GM21390 (cell line): Measurements from ENCODE around the gene P3H2.

Experiments
- ATAC-seq: cut with Tn5 transposase; IDR thresholded peaks from one replicate; pipeline ENCODE4 v1.9.1; 2021; ENCODE audit not compliant: unreplicated experiment

The P3H2 gene

DNA sequence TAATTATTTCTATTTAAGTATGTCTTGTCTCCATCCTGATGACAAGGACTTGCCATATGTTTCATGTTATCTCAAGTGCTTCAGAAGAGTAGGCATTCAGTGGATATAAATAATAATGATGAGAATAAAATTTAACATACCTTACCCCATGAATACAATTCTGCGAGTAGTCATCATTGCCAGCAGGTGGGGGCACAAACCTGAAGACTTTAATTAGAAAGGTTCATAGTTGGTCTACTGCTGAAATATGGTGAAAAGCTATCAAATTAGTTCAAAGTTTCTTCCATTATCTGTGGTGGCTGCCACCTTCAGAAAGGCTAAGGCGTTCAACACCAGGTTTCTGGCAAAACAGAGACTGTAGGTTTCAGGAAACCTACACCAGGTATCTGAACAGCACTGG, 100.9 kb downstream of the P3H2 start:
- no peak for ATAC-seq

DNA sequence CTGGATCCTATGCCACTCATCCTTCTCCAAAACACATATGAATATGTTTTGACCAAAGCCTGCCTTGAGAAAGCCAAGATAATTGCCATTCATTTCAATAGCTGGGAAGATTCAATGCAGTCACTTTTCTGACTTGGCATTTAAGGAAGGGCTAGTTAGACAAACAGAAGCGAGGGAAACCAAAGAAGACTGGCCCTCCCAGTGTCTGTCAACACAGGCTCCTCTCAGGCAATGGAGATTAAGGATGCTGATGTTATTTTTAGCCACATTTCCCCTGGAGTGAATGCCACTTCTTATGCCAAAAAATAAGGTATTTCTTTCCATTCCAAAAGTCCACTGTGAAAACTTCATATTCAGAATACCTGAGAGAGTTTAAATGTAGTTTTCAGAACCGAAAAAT, 101.7 kb downstream of the P3H2 start:
- no peak for ATAC-seq

DNA sequence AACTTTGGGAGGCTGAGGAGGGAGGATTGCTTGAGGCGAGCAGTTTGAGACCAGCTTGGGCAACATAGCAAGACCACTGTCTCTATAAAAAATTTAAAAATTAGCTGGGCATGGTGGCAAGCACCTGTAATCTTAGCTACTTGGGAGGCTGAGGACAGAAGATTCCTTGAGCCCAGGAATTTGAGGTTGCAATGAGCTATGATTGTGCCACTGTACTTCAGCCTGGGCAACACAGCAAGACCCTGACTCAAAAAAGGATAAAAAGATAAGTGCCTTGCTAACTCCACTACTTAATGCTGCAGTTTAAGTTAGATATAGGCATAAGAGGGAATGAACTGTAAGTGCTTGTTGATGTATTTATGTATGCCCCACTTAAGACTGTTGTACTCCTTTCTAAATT, 102.2 kb downstream of the P3H2 start:
- ATAC-seq = no peak

DNA sequence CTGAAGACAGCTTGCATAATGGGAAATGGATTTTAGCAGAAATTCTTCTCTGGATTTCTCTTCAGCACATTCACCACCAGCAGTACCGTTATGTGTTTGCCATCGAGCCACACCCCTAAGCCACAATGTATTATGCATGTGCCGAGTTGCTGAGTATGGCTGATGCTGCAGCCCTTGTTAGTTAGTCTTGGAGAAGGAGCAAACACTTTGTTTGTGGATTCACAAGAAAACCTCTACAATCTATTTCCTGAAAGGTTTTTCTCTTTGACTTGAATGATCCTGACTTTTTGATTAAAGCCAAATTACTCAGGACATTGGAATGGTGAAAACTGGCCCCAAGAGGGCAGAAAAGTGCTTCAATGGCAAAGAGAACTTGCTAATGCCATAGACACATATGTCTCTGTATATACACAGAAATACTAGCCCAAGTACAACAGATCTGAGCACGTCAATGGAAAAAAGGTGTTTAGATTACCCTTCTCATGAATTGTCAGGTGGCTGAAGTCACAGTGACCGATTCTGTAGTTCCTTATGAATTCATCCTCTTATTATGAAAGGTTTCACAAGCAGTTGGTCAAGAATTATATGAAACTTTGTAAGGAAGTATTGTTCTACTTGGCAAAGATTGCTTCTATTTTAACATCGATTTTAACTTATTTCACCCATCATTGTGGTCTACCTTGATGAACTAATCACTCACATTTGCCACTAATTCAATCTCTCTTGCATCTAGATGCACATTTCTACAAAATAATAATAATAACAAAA, 103.0 kb downstream of the P3H2 start:
- no peak for ATAC-seq

DNA sequence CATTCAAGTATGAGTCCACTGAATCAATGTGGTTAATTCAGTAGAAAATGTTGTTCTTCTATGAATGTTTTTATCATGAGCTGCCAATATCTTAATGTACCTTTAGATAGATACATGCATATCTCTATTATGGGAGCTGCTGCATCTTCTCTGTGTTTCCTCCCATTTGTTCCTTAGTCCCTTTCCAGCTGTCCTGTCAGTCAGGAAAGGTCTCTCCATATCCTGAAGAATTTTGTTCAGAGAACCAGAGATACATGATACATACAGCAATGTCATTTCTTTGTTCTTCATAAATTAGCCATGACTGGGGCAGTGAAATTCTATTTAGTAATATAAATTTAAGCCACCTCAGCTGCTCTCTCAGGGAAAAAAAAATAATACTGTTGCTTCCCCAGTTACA, 103.7 kb downstream of the P3H2 start:
- ATAC-seq = no peak

DNA sequence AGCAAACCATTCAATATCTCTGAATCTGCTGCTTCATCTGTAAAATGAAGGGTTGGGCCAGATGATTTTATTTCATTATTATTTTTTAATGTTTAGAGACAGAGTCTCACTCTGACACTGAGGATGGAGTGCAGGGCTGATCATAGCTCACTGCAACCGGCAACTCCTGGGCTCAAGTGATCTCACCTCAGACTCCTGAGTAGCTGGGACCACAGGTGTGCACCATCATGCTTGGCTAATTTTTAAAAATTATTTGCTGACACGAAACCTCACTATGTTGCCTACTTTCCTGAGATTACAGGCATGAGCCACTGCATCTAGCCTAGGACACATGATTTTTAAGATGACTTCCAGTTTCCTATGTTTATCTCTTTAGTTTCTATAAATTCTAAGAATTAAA, 105.8 kb downstream of the P3H2 start:
- ATAC-seq = no peak

DNA sequence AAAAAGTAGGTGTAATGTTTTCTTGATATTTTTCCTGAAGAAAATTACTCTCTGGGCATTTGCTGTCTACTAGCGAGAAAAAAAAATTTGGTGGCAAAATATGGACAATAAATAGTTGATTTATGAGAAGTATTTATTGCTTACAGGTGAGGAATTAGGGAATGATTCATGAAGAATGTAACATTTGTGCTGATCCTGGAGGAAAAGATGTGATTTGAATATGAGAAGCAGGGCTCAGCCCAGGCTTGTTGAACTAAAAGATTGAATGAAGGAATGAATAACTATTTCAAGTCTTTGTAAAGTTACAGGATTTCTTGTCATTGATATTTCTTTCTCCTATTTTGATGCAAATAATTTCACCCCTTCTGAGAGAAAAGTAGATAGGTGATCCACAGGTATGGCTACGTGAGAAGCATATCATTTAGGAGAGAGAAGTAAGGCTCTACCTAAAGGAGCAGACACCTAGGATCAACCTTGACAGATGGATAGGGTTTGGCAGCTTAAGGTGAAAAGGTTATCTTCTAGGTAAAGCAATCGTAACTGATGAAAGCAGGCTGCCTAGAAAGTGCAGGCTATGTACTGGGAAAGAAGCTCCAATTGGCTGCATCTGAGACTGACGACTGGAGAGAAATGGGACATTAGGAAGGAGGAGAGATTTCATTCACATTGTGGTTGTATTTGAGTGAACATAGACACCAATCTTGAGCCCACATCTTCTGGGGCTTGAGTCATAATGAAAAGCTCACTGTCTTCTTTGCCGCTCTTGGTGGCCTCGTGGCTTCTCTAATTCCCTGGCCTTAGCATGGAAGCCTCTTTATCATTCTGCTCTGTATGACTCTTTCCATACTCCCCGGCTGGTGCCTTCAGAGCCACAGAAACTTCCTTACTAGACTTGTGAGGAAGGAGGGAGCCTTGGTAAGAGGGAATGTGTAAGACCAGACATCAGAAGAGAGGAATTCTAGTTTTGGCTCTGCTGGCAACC, 106.5 kb downstream of the P3H2 start:
- no peak for ATAC-seq

DNA sequence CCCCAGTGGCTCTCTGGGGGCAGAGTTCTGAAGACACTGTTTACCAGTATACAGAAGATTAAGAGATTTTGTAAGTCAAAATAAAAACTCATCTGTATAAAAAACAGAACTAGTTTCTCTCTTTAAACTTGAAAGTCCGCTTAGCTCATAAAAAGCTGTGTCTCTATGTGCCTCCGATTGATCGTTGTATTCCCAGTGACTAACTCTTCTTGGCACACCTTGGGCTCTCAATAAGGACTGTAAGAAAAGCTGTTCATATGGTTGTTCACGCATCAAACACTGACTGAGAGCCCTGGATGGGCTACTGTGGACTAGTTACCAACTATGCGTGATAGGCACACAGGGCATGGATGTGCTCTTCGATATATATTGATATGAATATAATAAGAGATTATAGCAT, 107.9 kb downstream of the P3H2 start:
- no peak for ATAC-seq

DNA sequence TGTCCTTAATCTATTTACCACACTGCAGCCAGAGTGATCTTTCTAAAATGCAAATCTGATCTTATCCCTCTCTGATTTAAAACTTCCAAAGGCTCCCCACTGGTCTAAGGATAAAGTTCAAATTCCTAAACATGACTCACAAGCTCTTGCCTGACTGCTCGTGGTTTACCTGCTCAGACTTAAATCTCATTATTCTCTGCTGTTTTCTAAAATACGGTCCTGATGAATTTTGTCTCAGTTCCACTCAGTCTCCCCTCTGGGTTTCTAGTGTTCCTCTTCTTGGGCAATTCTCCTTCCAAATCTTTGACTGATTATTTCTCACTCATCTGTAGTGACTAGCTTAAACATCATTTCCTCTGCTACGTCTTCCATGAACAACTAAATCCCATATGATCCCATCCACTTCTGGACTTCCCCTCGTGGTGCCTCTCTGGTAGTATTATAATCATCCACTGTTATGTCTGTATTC, 108.3 kb downstream of the P3H2 start:
- ATAC-seq = no peak

DNA sequence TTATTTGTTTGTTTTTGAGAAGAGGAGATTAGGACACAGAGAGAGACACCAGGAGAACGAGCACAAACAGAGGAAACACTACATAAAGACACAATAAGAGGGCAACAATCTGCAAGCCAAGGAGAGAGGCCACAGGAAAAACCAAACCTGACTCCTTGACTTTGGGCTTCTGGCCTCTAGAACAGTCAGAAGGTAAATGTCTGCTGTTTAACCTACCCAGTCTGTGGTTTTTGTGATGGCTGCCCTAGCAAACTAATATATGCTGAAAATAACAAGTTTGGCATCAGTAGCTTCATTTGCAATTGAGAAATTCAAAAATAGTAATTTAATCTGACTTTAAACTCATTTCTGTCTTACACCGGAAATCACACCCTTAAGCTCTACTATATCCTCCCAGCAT, 110.2 kb downstream of the P3H2 start:
- ATAC-seq = no peak

DNA sequence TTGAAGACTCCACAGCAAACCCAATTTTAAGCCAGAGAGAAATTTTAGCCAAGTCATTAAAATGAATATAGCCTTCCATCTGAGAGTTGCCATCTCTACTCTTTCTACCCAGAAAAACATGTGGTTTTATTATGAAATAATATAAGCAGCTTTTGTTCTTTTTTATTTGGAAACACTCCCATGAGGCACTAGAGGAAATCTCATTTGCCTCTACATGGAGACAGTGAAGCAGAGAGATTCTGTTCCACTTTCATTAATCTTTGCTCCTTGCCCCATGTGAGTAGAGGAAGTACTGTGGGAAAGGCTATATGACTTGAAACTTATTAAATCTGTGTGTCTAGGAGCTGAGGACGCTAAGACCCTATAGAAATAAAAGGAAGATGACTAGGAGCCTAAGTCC, 111.1 kb downstream of the P3H2 start:
- no peak for ATAC-seq

DNA sequence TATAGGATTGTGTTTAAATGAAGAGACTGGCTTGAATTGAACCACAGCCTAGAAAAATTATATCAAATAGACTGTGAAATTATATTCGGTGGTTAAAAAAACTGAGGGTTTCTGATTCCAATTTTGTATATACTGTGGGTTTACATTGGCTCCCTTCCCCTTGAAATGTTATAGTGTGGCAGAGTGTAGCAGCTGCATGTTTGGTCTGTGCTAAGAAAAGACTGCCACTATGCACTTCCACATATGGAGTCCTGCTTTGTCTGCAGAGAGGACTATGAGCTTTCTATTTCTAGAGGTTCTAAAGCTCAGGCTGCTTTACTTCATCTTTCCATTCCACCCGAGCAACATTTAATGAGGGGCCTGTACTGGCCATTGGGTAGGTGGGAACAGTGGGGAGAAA, 112.3 kb downstream of the P3H2 start:
- no peak for ATAC-seq

DNA sequence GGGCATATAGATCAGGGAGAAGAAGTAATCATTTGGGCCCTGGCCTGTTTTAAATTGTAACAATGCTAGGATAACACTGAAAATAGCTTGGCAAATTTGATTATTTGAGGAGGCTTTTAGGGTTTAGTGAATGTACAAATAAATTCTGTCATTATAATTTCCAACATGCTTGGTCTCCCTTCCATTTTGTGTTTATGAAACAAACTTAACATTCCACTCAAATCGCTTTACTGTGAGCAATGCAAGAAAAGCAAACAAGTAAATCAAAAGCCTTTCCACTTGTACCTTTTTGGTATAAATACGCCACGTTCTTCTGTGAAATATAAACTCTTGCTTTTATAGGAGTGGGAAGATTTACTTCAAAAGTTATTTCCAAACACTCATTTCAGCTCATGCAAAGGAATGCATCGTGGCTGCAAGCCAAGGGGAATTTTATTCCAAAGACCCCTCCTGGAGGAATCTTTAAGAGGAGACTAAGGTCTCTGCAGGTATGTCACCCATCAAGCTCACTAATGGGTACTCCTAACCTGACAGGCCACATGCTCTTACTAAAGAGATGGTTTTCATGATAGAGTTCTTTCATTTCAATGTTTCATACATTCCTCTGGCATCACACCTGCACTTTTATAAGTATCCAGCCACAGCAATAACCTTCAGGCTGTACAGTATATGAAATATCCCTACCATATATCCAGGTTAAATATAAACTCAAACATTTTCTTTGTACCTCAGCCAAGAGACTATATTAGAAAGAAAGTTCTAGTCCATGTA, 115.2 kb downstream of the P3H2 start:
- no peak for ATAC-seq

DNA sequence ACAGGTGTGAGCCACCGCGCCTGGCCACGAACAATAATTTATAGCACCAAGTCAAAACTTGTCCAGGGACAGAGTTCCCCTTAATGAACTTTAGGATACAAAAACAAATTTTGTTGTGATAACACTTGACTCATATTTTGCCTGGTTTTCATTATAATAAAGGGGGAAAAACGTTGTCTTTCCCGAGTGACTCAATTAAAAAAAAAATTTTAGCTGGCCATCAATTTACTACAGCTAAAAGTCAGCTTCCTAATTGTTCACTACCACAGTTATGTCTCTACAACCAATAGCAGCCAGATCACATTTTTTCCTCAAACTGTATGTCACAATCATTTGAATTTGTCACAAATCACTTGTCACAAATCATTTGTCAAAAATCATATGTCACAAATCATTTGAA, 116.0 kb downstream of the P3H2 start:
- ATAC-seq = no peak

DNA sequence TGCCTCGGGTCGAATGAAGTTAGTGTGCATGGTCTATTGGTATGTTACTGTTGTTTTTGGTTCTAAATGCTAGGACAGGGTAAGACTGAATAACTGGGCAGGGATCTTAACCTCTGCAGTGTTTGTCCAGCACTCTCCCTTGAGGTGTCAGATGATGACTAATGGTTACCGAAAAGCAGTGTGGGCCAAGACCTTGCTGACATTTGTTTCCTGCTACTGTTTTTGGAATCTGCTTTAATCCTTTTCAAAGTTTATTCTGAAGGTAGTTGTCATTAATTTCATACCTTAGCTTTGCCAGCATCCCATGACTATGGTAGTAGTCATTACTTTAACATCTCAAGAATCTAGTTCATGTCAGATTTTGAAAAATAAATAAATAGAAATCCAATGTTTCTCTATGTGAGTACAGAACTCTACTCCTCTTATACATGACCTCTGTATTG, 117.0 kb downstream of the P3H2 start:
- no peak for ATAC-seq

DNA sequence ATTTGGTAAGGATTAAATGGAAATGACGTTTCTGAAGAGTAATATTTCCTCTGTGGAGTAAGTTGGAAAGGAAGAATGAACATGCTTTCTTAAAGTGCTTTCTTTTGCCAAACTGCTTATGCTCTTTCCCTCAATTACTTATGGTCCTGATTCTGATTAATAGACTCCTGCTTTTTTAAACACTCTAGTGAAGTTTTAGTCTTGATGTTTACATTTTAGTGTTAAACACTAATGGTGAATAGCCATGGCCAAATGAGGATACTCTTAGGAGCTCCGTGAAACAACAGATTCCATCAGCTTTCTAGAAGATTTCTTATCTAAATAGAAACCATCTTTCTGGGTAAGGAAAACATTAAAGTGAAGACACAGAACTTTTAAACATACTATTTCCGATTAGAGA, 117.6 kb downstream of the P3H2 start:
- ATAC-seq = no peak

DNA sequence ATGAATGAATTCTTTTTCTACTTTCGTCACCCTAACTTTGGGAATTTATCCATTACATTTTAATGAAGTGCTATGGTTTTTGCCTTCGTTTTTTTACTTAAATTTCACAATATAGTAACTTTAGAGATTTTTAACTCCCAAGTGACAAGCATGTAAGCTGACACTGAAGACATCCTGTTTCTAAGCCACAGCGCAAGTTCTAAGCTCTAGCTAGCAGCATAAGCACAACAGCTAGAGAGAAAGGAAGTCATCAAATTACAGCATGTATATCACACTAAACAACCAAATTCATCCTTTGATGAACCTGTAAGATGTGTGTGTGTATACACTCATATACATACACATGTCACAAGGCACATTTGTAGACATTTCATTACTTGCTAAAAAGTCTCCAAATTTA, 119.3 kb downstream of the P3H2 start:
- no peak for ATAC-seq

DNA sequence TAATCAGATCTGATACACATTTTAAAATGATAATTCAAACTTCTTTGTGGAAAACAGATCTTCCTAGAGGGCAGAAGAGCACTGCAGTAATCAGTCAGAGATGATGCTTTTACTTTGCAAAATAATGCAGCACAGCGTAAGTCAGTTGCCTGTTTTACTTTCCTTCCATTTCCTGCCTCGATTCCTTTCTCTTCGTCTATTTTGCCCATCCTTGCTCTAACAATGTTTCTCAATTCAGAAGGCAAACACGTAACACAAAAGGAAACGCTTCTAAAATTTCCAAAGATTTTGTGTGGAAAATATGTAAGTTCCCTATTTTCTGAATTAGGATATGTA, 119.9 kb downstream of the P3H2 start:
- ATAC-seq = no peak

DNA sequence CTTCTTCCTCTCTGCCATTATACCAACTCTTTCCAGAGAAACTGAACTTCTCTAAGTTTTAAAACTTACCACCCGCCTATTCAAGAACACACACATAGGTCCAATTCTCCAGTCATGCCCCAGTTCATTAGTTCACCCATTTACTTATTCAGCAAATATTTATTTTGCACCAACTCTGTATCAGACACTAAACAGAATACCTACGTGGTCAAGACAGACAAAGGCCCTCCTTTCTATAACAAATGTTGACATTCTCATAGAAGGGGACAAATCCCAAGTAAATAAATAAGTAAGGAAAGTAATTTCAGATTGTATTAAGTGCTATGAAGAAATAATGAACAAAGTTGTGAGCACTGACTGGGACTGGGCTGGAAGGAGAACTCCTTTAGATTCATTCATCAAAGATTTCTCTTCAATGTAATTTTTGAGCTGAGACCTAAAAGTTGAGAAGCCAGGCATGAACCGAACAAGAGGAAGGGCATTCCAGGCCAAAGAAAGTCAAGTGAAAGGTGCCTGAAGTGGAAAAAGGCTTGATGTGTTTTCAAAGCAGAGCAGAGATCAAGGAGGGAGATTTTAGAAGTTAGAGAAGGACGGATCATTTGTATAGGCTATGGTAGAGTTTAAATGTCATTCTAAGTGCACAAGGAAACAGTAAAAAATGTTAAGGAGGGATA, 120.4 kb downstream of the P3H2 start:
- ATAC-seq = no peak

DNA sequence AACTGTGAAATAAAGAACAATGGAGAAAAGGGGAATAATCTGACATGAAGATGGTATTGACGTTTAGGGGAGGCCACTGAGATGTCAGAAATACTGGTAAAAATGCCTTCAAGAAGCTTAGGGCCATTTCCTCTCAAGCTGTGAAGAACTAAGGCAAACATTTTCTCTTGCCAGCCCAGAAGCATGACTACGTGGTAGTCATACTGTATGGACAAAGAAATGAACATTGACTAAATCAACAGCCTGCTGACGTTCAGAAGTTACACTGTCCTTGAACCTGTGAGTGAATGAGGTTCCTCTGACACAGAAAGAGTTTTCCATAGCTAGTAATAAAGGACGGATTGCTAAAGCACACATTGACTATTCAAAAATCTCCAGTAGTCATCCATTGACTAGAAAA, 121.0 kb downstream of the P3H2 start:
- no peak for ATAC-seq

DNA sequence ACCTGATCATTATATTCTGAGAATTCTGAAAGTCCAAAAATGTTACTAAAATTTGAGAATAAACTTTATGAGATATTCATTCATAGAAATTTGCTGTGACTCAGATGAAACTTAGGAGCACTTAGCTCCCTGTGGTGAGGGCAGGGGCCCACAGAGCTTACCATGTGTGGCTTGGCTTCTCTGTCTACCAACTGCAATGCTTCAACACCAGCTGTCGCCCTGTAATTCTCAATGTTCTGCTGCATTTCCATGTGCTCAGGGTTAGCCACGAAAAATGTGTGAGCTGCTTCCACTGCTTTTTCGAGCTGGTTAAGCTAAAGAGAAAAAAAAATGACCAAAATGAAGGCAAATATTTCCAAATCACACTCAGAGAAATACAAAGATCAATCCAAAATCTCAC, 125.6 kb downstream of the P3H2 start:
- no peak for ATAC-seq
